ENCODE measurements around the gene CYGB.

CYGB gene

GRCh38 chr17:76549215-76549518 is 11.7 kb upstream of the CYGB start:
- no peak for DNase-seq

- no peak for DNase-seq
Measured at GRCh38 chr17:76548378-76549214, 11.1 kb upstream of the CYGB start.

GRCh38 chr17:76547642-76548202 is 10.2 kb upstream of the CYGB start:
- DNase-seq: no peak

- peak; percentile 74 for DNase-seq
Measured at GRCh38 chr17:76547183-76547641, 9.7 kb upstream of the CYGB start.

GRCh38 chr17:76546556-76547182 is 9.2 kb upstream of the CYGB start:
- DNase-seq: no peak

GRCh38 chr17:76545918-76546555 is 8.5 kb upstream of the CYGB start:
- no peak for DNase-seq

GRCh38 chr17:76544546-76545365 is 7.2 kb upstream of the CYGB start:
- DNase-seq: no peak

GRCh38 chr17:76543826-76544545 is 6.5 kb upstream of the CYGB start:
- no peak for DNase-seq

- no peak for DNase-seq
Measured at GRCh38 chr17:76543482-76543825, 5.9 kb upstream of the CYGB start.

- no peak for DNase-seq
Measured at GRCh38 chr17:76542984-76543383, 5.5 kb upstream of the CYGB start.

- DNase-seq: no peak
Measured at GRCh38 chr17:76542566-76542971, 5.1 kb upstream of the CYGB start.

GRCh38 chr17:76541739-76542454 is 4.4 kb upstream of the CYGB start:
- DNase-seq: no peak

GRCh38 chr17:76540381-76541300 is 3.1 kb upstream of the CYGB start:
- peak; percentile 94 for DNase-seq

- DNase-seq: no peak
Measured at GRCh38 chr17:76539631-76540271, 2.2 kb upstream of the CYGB start, which contains the start of gene PRCD. Gene PRCD, plus strand, starts transcription at chr17:76540044. Its CDS starts 98 bp downstream, at chr17:76540142.

GRCh38 chr17:76538941-76539570 is 1.5 kb upstream of the CYGB start:
- no peak for DNase-seq

- no peak for DNase-seq
Measured at GRCh38 chr17:76538281-76538931, 897 bp upstream of the CYGB start.

- no peak for DNase-seq
Measured at GRCh38 chr17:76537288-76537577, 276 bp downstream of the CYGB start.

- DNase-seq: no peak
Measured at GRCh38 chr17:76536511-76537287, 810 bp downstream of the CYGB start.
